Osteoblast (primary cell): ENCODE measurements around the gene ENTPD7. TPM values are rescaled to one million over a fixed set of nuclear protein-coding genes. Genes with fewer than 3 reads are reported as not detected.
A peak's percentile ranks its signal among the peaks of the same experiment; 100 is the strongest.

Experiments
- DNase-seq: peaks from one replicate; pipeline ENCODE4 v3.0.0; 2011; ENCODE audit warnings: low spot score, mixed read lengths; ENCODE audit not compliant: insufficient read length; ENCODE audit errors: missing footprints
- H2AFZ ChIP-seq: 2 replicates; pipeline ENCODE4 v1.6.0; 2011; ENCODE audit warnings: mild to moderate bottlenecking, low read length
- H3K27ac ChIP-seq: 2 replicates; pipeline ENCODE4 v1.5.1; 2011; ENCODE audit warnings: mild to moderate bottlenecking, low read depth, low read length, moderate library complexity
- H3K27me3 ChIP-seq: 2 replicates; pipeline ENCODE4 v1.6.0; 2012; ENCODE audit warnings: mild to moderate bottlenecking, control low read depth, inconsistent platforms, low read length, moderate library complexity; ENCODE audit not compliant: insufficient read depth
- H3K36me3 ChIP-seq: 2 replicates; pipeline ENCODE4 v1.5.1; 2011; ENCODE audit warnings: mild to moderate bottlenecking, low read length, control low read depth, moderate library complexity; ENCODE audit not compliant: insufficient read depth
- H3K4me1 ChIP-seq: 2 replicates; pipeline ENCODE4 v1.5.1; 2011; ENCODE audit warnings: mild to moderate bottlenecking, low read length, control low read depth, moderate library complexity; ENCODE audit not compliant: insufficient read depth
- H3K4me2 ChIP-seq: 2 replicates; pipeline ENCODE4 v1.6.0; 2011; ENCODE audit warnings: mild to moderate bottlenecking, low read length; ENCODE audit not compliant: insufficient read depth
- H3K4me3 ChIP-seq: fragments of 200-600 bp; sonication (generic); 3 replicates; pipeline ENCODE4 v1.5.1; 2012; ENCODE audit warnings: mild to moderate bottlenecking, low read length, inconsistent platforms; ENCODE audit not compliant: insufficient read depth
- H3K79me2 ChIP-seq: 2 replicates; pipeline ENCODE4 v1.6.0; 2012; ENCODE audit warnings: mild to moderate bottlenecking, low read length, control low read depth, inconsistent platforms; ENCODE audit not compliant: insufficient read depth
- H3K9me3 ChIP-seq: 2 replicates; pipeline ENCODE4 v1.5.1; 2011; ENCODE audit warnings: low read depth, low read length, control low read depth
- H4K20me1 ChIP-seq: 2 replicates; pipeline ENCODE4 v1.6.0; 2012; ENCODE audit warnings: mild to moderate bottlenecking, low read length, control low read depth; ENCODE audit not compliant: insufficient read depth
- CTCF ChIP-seq: IDR thresholded peaks from 2 replicates; pipeline ENCODE4 v1.5.1; 2011; ENCODE audit warnings: mild to moderate bottlenecking, low read depth, low read length, moderate library complexity; ENCODE audit errors: extremely low read depth
- total RNA-seq: library from RNA; depleted of rRNA; stranded (reverse); fragments of >200 nt; gene quantifications from 2 replicates; pipeline ENCODE4 v1.2.3, GENCODE V29; 2012

Gene ENTPD7
- total RNA-seq, 1 donor, result 35.5 TPM

- Histone ChIP-seq H3K27me3 (no peaks in the 10 kb centered on the region), H2AFZ (peak within 1 kb of the TSS; percentile 78), H4K20me1 (peaks cover 24% of the 10 kb centered on the region), H3K4me2 (peak within 1 kb of the TSS; percentile 98), H3K9me3 (no peaks in the 10 kb centered on the region), H3K4me1 (peaks cover 28% of the 10 kb centered on the region), H3K36me3 (no peaks in the 10 kb centered on the region), H3K4me3 (peak within 1 kb of the TSS; percentile 92), H3K79me2 (peaks cover 49% of the 10 kb centered on the region), H3K27ac (peak within 1 kb of the TSS; percentile 97)
- no peak for TF ChIP-seq CTCF
- DNase-seq, result peak; percentile 98
Observed at GRCh38 chr10:99619851-99620710, 39.2 kb upstream of the ENTPD7 start, which contains the start of gene SLC25A28. TSS of gene SLC25A28 (minus strand) at chr10:99620439. CDS start at chr10:99620335, 104 bp downstream.

GRCh38 chr10:99620711-99621453, 38.4 kb upstream of the ENTPD7 start:
- peak overlapping the region; percentile 97 for H3K27ac ChIP-seq
- TF ChIP-seq CTCF, result no peak
- peaks cover 42% of the 10 kb centered on the region for H3K79me2 ChIP-seq
- peaks cover 24% of the 10 kb centered on the region for H4K20me1 ChIP-seq
- H3K9me3 ChIP-seq, result no peaks in the 10 kb centered on the region
- H3K4me1 ChIP-seq, result peaks cover 28% of the 10 kb centered on the region
- H2AFZ ChIP-seq, result peak overlapping the region; percentile 78
- peak overlapping the region; percentile 92 for H3K4me3 ChIP-seq
- peak; percentile 98 for DNase-seq
- no peaks in the 10 kb centered on the region for H3K36me3 ChIP-seq
- no peaks in the 10 kb centered on the region for H3K27me3 ChIP-seq
- peak overlapping the region; percentile 88 for H3K4me2 ChIP-seq

GRCh38 chr10:99621454-99622251, 37.7 kb upstream of the ENTPD7 start:
- H3K36me3 ChIP-seq, result no peaks in the 10 kb centered on the region
- H3K79me2 ChIP-seq, result peaks cover 34% of the 10 kb centered on the region
- peak overlapping the region; percentile 78 for H2AFZ ChIP-seq
- no peaks in the 10 kb centered on the region for H3K9me3 ChIP-seq
- H3K4me3 ChIP-seq, result peak overlapping the region; percentile 92
- H3K4me2 ChIP-seq, result peak overlapping the region; percentile 88
- peak overlapping the region; percentile 97 for H3K27ac ChIP-seq
- peak; percentile 47 for DNase-seq
- H3K27me3 ChIP-seq, result no peaks in the 10 kb centered on the region
- H4K20me1 ChIP-seq, result peaks cover 18% of the 10 kb centered on the region
- TF ChIP-seq CTCF, result no peak
- H3K4me1 ChIP-seq, result peaks cover 28% of the 10 kb centered on the region
